Natural killer cell (primary cell): Measurements from ENCODE around the gene KLHL3. TPM values are rescaled to one million over a fixed set of nuclear protein-coding genes. Genes with fewer than 3 reads are reported as not detected.
"Not testable (repeated sequence)": the region's sequence is repeated elsewhere in the genome, so short reads cannot be mapped to it uniquely, and the experiment has no call there.

Experiments used
- ATAC-seq, 3 donors: fragments of 150-1000 bp in 2 of 3; fragments of 200-7000 bp in 1 of 3; cut with Tn5 transposase; 1 replicate in 1 of 3; 2 replicates in 2 of 3; pipeline ENCODE4 v1.10.0; 2021; ENCODE audit warnings: mild to moderate bottlenecking in 2 of 3, moderate library complexity in 2 of 3
- DNase-seq, 2 donors: peaks; one replicate each; pipeline versions ENCODE4 v3.0.0 to v3.0.0-alpha.2; 2013 to 2021; ENCODE audit warnings: mixed read lengths in 1 of 2
- H3K27ac ChIP-seq: one replicate; pipeline ENCODE4 v1.5.1; 2013; ENCODE audit warnings: mild to moderate bottlenecking, low read length
- H3K27me3 ChIP-seq: one replicate; pipeline ENCODE4 v1.6.1; 2013; ENCODE audit warnings: low read length; ENCODE audit not compliant: control insufficient read depth, insufficient read depth
- H3K36me3 ChIP-seq: one replicate; pipeline ENCODE4 v1.6.1; 2013; ENCODE audit warnings: low read length; ENCODE audit not compliant: control insufficient read depth, insufficient read depth
- H3K4me1 ChIP-seq: one replicate; pipeline ENCODE4 v1.6.1; 2013; ENCODE audit warnings: low read length; ENCODE audit not compliant: control insufficient read depth, insufficient read depth
- H3K4me3 ChIP-seq: one replicate; pipeline ENCODE4 v1.5.1; 2013; ENCODE audit warnings: low read length
- H3K9me3 ChIP-seq: one replicate; pipeline ENCODE4 v1.6.1; 2013; ENCODE audit warnings: low read length; ENCODE audit not compliant: control insufficient read depth, insufficient read depth
- H3K27ac Mint-ChIP-seq, 2 donors: one replicate each; pipeline ENCODE4 v1.8.0; 2022; ENCODE audit warnings: mild to moderate bottlenecking in 2 of 2, mixed read lengths in 2 of 2, moderate library complexity in 1 of 2
- H3K27me3 Mint-ChIP-seq, 2 donors: one replicate each; pipeline ENCODE4 v1.8.0; 2022; ENCODE audit warnings: low read depth in 2 of 2, mixed read lengths in 2 of 2
- H3K36me3 Mint-ChIP-seq: one replicate; pipeline ENCODE4 v1.8.0; 2022; ENCODE audit warnings: mixed read lengths
- H3K4me1 Mint-ChIP-seq, 2 donors: one replicate each; pipeline ENCODE4 v1.8.0; 2022; ENCODE audit warnings: mixed read lengths in 2 of 2
- H3K4me3 Mint-ChIP-seq: one replicate; pipeline ENCODE4 v1.8.0; 2022; ENCODE audit warnings: mild to moderate bottlenecking, moderate library complexity, mixed read lengths
- H3K9me3 Mint-ChIP-seq, 2 donors: one replicate each; pipeline ENCODE4 v1.8.0; 2022; ENCODE audit warnings: mixed read lengths in 2 of 2
- CTCF ChIP-seq: fragments of 200-600 bp; IDR thresholded peaks from one replicate; pipeline ENCODE4 v1.8.0; 2022; ENCODE audit warnings: antibody characterized with exemption
- WGBS: methylation state at CpG from one replicate; pipeline ENCODE4 v1.1.7; 2013; ENCODE audit warnings: missing lambda C conversion rate; ENCODE audit not compliant: insufficient coverage; 5-methylcytosine and 5-hydroxymethylcytosine counted together
- intact Hi-C: fragments of 100-400 bp; cut with micrococcal nuclease; formaldehyde crosslinking; loops from one replicate; pipeline ENCODE4 v1.14.2; 2022
- total RNA-seq, 4 donors: library from RNA; stranded (reverse); fragments of 120-200 nt in 1 of 4; gene quantifications; one replicate each; pipeline versions ENCODE4 v1.2.3 to v1.2.4, GENCODE V29; 2013 to 2022

KLHL3 gene
- total RNA-seq, 3 donors from 2014 or later (not counting 1 experiment from before 2014, with no cell fraction given): 11.2 to 14.0 (median 13.2) TPM

- Histone ChIP-seq H3K4me1 (no peaks in the 10 kb centered on the region), H3K27ac (no peak overlapping the region), H3K27me3 (no peaks in the 10 kb centered on the region), H3K36me3 (peaks cover 2% of the 10 kb centered on the region), H3K9me3 (no peaks in the 10 kb centered on the region), H3K4me3 (no peak overlapping the region)
- H3K27me3 Mint-ChIP-seq: no peaks in the 10 kb centered on the region
- intact Hi-C loops: no loop called here
- no peaks in the 10 kb centered on the region for H3K36me3 Mint-ChIP-seq
- no peak for TF ChIP-seq CTCF
- DNase-seq (no peak), ATAC-seq (no peak)
- WGBS: 94% methylated on average over 11 of the region's 11 CpGs
- H3K4me1 Mint-ChIP-seq: no peaks in the 10 kb centered on the region
- H3K27ac Mint-ChIP-seq: no peak overlapping the region
- H3K4me3 Mint-ChIP-seq: no peak overlapping the region
- H3K9me3 Mint-ChIP-seq: no peaks in the 10 kb centered on the region
Observed at GRCh38 chr5:137647401-137647800, 88.5 kb downstream of the KLHL3 start.

- TF ChIP-seq CTCF: no peak
- H3K36me3 Mint-ChIP-seq: no peaks in the 10 kb centered on the region
- ATAC-seq (no peak), DNase-seq (no peak)
- H3K4me3 Mint-ChIP-seq: no peak overlapping the region
- H3K4me3 ChIP-seq: no peak overlapping the region
- H3K27me3 ChIP-seq: no peaks in the 10 kb centered on the region
- H3K27ac Mint-ChIP-seq: no peak overlapping the region
- no peaks in the 10 kb centered on the region for H3K9me3 Mint-ChIP-seq
- WGBS: 97% methylated on average over 2 of the region's 2 CpGs
- H3K4me1 ChIP-seq: no peaks in the 10 kb centered on the region
- no peaks in the 10 kb centered on the region for H3K9me3 ChIP-seq
- no peaks in the 10 kb centered on the region for H3K27me3 Mint-ChIP-seq
- intact Hi-C loops: no loop called here
- no peaks in the 10 kb centered on the region for H3K4me1 Mint-ChIP-seq
- no peak overlapping the region for H3K27ac ChIP-seq
- peaks cover 2% of the 10 kb centered on the region for H3K36me3 ChIP-seq
Observed at GRCh38 chr5:137646761-137647160, 89.1 kb downstream of the KLHL3 start.

GRCh38 chr5:137643081-137643480, 92.8 kb downstream of the KLHL3 start:
- H3K4me3 Mint-ChIP-seq, H3K27ac ChIP-seq, H3K36me3 Mint-ChIP-seq, ATAC-seq, H3K4me1 Mint-ChIP-seq, H3K36me3 ChIP-seq, H3K4me1 ChIP-seq, DNase-seq, H3K27me3 Mint-ChIP-seq, H3K9me3 ChIP-seq, H3K9me3 Mint-ChIP-seq, H3K27me3 ChIP-seq, intact Hi-C loops, H3K27ac Mint-ChIP-seq, H3K4me3 ChIP-seq: not testable (repeated sequence)
- 93% methylated on average over 2 of the region's 2 CpGs for WGBS

- Mint-ChIP-seq H3K4me3 (no peak overlapping the region), H3K9me3 (no peaks in the 10 kb centered on the region), H3K27ac (no peak overlapping the region), H3K27me3 (no peaks in the 10 kb centered on the region), H3K36me3 (no peaks in the 10 kb centered on the region), H3K4me1 (no peaks in the 10 kb centered on the region)
- 90% methylated on average over 4 of the region's 4 CpGs for WGBS
- no peaks in the 10 kb centered on the region for H3K9me3 ChIP-seq
- no peaks in the 10 kb centered on the region for H3K27me3 ChIP-seq
- H3K27ac ChIP-seq: no peak overlapping the region
- ATAC-seq (no peak), DNase-seq (no peak)
- H3K4me3 ChIP-seq: no peak overlapping the region
- H3K36me3 ChIP-seq: peaks cover 3% of the 10 kb centered on the region
- TF ChIP-seq CTCF: no peak
- intact Hi-C loops: no loop called here
- no peaks in the 10 kb centered on the region for H3K4me1 ChIP-seq
Observed at GRCh38 chr5:137642091-137642490, 93.8 kb downstream of the KLHL3 start.
